Cerebellar cortex (tissue), 1 donor: ENCODE results near the gene MPHOSPH6.
"Not testable (repeated sequence)": the region's sequence is repeated elsewhere in the genome, so short reads cannot be mapped to it uniquely, and the experiment has no call there.

Experiments
- DNase-seq: peaks from one replicate; pipeline ENCODE4 v3.0.0-alpha.2; 2015; ENCODE audit warnings: low spot score

MPHOSPH6 gene

DNA sequence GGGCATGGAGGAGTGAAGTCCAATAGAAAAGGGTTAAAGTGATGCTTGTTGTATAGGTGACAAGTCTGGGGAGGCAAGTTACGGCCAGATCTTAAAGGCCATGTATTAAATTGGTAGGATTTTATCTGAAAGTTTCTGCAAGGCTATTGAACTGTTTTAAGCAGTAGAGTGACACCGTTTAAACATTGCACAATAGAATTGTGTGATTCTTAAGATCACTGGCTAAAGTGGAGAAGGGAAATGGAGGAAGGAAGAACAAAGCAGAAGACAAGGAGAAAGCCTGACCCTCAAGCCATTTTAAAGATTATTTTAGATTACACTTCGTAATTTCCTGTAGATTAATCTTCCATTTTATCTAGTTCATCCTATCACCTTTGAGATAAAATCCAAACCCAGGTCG, 5.6 kb upstream of the MPHOSPH6 start:
- DNase-seq: no peak

DNA sequence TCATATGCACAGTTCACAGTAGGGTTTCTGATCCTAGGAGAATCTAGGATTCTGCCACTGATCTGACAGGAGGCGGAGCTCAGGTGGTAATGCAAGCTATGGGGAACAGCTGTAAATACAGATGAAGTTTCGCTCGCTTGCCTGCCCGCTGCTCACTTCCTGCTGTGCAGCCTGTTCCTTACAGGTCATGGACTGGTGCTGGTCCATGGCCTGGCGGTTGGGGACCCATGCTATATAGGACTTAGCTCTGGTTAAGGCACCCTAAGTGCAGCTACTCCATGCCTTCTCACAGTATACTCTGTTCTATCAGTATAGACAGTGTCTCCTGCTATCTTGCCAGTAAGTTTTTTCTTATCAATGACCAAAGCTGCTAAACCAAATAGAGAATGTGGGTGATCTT, 2.4 kb downstream of the MPHOSPH6 start:
- no peak for DNase-seq

DNA sequence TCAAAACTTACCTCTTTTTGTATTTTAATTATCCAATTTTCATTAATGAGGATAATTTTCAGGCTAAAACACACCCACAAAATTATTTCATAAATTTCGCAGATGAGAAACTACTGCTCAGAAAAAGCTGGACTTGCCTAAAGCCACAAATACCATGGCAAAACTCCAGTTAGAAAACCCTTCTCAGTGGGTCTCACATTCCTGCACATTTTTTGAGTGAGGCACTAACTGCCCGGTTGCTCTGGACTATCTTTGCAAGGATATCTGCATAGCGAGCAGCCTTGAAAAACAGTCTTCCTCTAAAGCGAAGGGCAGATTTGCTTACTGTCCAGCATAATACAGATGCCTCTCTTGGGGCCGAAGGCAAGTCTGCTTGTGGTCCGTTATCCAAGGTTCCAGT, 9.8 kb downstream of the MPHOSPH6 start:
- DNase-seq: no peak

DNA sequence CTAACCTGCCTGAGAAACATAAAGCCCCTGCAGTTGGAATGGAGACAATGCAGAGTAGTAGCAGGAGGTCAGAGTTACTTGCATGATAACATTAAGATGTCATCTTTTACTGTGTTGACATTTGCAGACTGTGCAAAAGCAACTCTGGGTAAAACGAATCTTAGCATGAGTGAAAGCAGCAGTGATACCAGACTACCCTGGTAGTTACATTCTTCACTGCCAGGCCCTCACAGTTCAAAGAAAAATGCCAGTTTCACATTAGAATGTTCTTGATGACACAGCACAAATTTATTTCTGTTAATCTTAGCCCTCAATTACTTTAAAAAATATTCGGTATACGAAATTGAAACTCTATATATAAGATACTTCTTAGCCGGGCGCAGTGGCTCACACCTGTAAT, 12.2 kb downstream of the MPHOSPH6 start:
- DNase-seq: no peak

DNA sequence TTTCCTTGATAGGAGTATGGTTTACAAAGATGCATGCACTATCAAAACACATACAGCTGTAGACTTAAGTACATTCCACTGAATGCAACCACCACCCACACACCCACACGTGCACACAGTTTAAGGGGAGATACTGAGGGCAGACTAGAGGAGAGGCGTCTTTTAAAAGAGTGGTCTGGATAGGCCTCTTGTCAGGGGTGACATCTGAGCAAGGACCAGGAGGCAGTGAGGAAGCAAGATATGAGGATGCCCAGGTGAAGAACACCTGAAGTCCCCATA, 12.6 kb downstream of the MPHOSPH6 start:
- no peak for DNase-seq

DNA sequence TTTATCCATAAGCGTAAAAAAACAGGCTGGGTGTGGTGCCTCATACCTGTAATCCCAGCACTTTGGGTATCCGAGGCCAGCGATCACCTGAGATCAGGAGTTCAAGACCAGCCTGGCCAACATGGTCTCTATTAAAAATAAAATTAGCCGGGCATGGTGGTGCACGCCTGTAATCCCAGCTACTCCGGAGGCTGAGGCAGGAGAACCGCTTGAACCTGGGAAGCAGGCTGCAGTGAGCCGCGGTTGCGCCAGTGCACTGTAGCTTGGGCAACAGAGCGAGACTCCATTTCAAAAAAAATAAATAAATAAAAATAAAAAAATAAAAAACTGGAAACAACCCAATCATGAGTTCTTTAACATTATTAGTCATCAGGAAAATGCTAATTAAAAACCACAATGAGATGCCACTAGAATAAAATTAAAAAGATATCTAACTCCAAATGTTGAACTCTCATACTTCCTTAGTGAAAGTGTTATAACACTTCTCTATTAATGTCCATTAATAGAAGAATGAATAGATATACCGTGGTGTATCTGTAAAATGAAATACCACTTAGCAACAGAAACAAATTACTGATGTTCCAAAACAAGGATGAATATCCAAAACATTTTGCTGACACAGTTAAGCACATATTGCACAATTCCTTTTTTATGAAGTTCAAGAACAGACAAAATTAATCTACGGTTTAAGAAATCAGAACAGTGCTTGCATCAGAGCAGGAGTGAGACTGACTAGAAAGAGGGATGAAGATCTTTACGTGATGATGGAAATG, 13.1 kb downstream of the MPHOSPH6 start:
- DNase-seq: no peak

DNA sequence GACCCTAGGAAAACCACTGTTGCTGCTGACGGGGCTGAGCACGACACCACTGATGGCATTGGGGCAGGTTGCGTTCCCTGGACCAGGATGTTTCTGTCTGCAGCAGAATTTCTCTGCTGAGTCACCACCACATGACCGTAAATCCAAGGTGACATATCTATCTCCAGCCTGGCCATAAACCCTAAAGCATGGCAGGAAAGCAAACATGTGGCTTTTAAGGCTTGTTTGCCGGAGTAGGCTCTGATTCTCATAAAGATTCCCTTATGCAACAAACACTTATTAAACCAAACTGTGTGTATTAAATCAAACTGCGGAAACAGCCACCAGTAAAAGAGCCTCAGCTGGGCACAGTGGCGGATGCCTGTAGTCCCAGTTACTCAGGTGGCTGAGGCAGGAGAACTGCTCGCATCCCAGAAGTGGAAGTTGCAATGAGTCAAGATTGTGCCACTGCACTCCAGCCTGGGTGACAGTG, 17.3 kb downstream of the MPHOSPH6 start:
- no peak for DNase-seq

DNA sequence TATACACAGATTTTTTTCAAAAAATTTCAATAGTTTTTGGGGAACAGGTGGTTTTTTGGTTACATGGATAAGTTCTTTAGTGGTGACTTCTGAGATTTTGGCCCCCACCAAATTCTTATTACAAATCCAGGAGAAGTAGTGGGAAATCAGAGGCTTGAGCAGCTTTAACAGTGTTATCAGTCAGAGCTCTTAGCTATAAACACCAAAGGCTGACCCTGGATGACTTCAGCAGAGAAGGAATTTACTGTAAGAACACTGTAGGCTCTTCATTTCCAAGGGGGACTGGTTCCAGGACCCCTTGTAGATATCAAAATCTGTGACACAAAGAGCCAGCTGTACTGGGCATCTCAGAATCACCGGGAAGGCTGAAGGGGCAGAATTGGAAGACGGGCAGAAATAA, 17.8 kb downstream of the MPHOSPH6 start:
- no peak for DNase-seq

DNA sequence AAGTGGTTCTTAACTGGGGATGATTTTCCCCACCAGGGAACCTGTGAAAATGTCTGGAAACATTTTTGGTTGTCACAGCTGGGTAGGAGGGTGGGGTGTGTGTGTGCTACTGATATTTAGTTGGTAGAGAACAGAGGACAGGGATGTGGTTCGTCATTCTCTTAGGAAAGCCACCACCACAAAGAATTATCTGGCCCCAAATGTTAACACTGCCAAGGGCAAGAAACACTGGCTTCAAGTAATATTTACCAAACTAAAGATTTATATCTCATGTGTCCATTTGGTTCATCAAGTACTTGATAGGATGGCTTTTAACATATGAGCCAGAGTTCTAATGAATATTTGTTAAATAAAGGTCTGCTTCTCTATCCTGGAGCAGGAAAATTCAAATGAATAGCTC, 19.5 kb downstream of the MPHOSPH6 start:
- no peak for DNase-seq

DNA sequence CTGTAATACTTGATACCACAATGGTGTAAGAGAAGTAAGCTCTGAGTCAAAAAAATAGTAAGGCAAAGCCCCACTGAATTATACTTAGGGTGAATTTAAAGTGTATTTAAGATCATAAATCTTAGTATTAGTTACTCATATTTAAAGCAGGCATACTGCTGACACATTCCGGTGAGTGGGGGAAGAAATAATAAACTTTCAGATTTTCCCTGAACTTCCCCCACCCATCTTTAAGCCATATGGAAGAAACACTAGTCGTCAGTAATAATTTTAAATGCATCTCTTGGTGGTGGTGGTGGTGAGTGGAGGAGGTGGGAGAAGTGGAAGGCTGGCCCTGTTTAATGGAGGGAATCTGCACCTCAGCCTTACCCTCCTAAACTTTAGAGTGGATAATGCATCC, 20.5 kb downstream of the MPHOSPH6 start:
- no peak for DNase-seq

DNA sequence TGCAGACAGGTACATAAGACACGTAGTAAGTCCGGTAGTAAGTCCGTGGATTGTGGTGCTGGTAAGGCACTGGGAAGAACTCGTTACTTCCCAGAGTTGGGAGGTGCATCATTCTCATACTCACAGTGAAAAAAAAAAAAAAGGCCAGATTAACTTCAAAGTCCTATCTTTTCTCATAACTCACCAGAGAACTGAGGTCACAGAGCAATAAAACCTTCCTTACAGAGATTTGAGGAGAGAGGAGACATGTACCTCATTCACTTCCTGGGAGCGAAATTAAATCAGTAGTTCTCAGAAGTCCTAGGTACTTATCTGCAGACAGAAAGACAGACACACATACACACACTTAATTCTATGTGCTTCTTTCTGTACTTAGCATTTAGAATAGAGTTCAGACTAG, 22.5 kb downstream of the MPHOSPH6 start:
- no peak for DNase-seq

DNA sequence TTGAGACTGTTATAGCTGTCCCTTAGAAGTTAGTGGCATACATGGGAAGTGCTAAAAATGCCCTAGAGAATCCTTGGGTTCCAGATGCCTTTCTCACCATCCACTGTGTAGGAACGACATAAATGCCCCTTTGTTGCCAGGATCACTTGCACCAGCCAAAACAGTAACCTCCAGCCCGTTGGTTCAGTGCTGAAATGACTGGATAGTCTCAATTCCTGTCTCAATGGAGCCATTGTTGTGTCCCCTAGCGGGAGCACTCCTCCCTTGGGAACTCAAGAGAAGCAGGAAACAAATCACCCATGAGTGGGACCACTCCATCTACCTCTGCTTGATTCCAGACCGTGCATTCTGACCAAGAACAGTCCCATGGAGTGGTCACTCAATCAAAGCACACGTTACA, 23.1 kb downstream of the MPHOSPH6 start:
- DNase-seq: no peak

DNA sequence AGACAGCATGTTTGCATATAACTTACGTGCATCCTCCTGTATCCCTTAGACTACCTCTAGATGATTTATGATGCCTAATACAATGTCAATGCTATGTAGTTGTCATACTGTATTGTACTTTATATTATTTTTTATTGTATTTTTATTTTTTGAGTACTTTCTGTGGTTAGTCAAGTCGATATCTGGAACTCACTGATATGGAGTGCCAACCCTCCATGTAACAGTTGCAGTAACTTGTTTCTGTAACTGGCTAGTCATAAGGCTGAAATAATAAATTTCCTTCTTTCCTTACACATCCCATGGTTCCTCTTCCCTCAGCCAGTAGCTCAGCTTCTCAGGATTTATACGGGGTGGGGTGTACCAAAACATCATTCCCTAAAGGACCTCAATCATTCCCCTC, 23.5 kb downstream of the MPHOSPH6 start:
- DNase-seq: no peak

DNA sequence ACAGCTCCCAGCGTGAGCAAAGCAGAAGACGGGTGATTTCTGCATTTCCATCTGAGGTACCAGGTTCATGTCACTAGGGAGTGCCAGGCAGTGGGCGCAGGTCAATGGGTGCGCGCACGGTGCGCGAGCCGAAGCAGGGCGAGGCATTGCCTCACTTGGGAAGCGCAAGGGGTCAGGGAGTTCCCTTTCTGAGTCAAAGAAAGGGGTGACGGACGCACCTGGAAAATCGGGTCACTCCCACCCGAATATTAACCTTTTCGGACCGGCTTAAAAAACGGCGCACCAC, 30.8 kb downstream of the MPHOSPH6 start:
- DNase-seq: not testable (repeated sequence)

DNA sequence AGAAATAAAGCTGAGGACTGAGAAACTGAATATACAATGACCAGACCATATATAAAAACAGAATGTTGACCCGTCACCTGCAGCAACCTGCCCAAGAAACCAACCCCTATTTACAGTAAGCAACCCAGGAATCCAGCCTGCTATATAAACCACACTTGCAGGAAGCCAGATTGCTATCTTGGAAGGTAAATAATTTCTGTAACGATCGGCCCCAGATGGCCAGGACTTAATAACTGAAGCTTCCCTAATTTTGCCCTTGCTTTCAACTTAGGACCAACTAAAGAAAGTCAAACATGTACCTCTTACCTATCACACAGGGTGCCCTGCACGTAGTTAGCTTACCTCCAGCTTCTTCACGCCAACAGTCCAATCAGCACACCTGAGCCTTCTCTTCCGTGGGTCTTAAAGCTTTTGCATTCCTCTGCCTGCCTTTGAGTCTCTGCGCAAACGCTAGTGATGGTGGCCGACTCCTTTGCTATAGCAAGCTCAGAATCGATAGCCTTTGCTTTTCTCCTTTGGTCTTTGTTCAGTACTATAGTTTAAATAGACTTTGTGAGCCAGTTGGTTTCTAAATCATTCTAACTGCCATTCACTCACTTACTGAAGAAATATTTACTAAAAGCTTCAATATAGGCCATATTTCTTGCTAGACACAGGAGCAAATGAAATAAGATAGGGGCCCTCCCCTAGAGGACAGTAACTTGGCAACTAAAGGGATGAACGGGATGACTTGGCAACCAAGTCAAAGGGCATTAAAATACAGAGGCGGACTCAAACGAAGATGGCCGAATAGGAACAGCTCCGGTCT, 31.3 kb downstream of the MPHOSPH6 start:
- DNase-seq: no peak

DNA sequence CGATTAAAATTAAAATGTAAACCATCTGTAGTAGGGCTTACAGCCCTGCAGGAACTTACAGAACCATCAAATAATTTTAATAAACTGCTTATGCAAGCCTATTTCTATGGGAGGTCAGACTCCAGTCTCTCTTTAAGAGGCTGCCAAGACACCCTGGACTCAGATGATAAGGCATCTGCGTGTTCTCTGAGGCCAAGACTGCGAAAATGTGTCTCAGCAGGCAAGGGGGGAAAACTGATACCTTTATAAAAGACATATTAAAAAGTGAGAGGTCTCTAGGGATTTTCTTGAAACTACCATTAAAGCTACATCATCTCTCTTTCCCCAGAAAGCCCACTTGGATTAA, 32.2 kb downstream of the MPHOSPH6 start:
- DNase-seq: no peak

DNA sequence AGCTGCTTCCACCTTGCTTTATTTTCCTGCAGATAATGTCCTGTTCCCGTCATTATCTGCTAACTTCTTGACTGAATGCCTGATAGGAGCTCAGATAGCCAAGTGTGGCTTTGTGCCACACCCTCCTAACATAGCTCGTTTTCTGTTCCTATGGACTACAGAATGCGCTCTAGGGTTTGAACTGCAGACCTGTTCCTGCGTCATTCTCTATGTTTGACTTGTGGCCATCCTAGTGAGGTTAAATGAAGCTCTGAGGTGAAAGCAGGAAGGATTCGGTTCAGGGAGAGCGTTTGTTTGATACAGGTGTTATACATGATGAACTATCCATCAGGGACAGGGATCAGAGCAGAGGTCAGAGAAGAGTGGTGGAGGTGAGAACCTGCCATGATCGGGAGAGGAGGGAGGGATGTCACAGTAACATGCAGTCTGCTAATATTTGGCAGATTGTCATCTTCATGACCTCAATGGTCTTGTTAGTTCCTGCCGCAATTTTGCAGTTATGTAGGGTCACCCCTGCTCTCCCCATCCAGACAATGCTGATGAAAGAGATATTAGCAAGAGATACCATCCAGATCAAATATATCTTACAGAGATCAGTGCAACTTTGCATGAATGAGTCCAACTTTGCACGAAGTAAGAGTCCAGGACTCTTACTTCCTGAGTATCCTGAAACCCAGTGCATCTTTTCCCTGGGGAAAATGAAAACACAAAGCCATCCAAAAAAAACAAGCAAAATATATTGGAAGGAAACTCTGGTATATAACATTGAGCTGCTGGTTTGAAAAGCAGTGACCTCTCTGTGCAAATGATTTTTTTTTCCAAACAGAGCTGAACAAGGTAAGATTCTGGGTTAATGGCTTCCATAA, 32.8 kb downstream of the MPHOSPH6 start:
- no peak for DNase-seq

DNA sequence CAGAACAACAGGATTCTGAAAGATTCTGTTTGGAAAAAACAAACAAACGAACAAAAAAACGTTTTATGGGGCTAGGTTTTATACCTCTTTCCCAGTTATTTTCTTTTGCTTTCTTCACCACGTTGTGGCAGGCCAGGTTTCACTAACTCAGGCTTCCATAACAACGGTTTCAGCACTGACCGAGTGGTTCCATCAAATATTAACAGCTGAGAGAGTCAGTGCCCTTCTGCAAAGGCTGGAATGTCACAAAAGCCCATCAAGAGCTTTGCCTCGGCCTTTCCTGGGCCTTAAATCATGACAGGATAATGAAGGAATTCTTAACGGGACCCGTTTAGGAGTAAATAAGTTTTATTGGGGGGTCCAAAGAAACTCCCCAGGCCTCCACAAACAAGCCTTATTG, 34.2 kb downstream of the MPHOSPH6 start:
- no peak for DNase-seq

DNA sequence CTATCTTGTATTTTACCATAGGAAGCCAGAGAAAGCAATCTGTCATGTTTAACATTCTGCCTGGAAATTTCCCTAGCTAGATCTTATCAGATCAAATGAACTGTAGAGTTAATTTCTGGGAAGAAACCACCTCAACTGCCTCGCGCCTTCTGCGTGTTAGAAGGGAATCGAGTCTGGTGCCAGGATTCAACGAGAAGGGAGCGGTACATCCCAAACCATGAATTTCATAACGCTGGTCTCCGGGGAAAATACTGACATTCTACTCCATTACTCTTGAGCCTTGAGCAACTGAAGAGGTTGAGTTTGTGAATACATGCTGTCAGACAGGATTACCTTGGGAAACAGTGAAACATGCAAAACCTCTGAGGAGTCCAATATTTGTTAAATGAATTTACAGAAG, 35.2 kb downstream of the MPHOSPH6 start:
- DNase-seq: no peak

DNA sequence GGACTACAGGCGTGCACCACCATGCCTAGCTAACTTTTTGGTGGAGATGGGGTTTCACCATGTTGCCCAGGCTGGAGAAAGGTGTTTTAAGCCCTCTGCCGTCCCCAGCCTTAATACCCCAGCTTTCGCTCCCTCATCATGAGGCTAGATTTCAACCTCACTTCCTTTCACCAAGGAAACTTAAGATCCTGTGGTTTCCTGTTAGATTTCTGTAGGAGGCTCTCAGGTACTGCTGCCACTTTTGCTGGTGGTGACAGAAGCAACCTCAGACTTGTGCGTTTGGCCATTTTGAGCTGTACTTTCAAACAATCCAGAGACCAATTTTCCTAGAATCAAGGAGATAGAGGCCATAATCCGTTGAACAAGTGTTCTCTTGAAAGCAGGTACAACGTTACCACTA, 36.2 kb downstream of the MPHOSPH6 start:
- no peak for DNase-seq

DNA sequence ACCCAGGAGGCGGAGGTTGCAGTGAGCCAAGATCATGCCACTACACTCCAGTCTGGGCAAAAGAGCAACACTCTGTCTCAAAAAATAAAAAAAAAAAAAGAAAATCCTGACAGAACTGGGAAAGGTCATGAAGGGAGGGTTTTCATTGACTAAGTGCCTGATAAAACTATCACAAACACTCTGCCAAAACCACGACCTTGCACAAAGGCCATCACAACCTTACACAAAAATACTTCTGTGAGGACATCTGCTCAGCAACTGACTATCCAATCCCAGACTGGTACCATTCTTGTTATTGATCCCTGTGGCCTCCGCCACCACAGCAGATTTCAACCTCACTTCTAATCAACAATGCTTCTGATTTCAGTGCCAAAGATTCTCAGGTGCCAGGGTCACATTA, 40.1 kb downstream of the MPHOSPH6 start:
- no peak for DNase-seq

DNA sequence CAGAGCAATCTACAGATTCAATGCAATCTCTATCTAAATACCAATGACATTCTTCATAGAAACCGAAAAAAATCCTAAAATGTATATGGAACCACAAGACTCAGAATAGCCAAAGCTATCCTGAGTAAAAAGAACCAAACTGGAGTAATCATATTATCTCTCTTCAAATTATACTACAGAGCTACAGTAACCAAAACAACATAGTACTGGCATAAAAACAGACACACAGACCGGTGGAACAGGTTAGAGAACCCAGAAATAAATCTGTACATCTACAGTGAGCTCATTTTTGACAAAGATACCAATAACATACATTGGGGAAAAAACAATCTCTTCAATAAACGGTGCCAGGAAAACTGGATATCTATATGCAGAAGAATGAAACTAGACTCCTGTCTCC, 45.4 kb downstream of the MPHOSPH6 start:
- no peak for DNase-seq

DNA sequence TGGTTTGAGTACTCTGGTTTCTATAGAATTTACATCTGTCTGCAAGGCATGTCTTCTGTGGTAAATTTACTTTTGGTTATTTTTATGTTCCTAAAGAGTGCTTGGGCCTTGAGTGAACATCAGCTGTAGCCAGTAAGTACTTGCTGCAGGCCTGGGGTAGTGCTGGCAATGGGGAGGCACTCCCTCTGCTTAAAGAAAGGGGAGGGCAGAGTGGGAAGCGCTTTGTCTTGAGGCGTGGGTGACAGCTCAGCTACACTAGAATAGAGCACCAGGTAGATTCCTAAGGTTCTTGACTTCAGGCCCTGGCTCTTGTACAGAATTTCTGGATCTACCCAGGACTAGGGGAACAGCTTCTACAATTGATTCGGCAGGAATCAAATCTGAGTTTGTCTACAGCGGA, 50.6 kb downstream of the MPHOSPH6 start:
- no peak for DNase-seq
